ENCODE data around the gene EPM2A.

Gene EPM2A

GRCh38 chr6:145600299-145600698, 135.0 kb downstream of the EPM2A start:
- no peak for DNase-seq

GRCh38 chr6:145588981-145589380, 146.3 kb downstream of the EPM2A start:
- no peak for DNase-seq

- DNase-seq, result no peak
Observed at GRCh38 chr6:145587334-145587733, 148.0 kb downstream of the EPM2A start.

GRCh38 chr6:145583753-145584152, 151.6 kb downstream of the EPM2A start:
- DNase-seq, result no peak

All from NCI-H526 (cell line).